Activated CD8-positive, alpha-beta T cell treated with anti-CD3 and anti-CD28 coated beads for 36 hours (primary cell): Measurements from ENCODE around the gene MED26. TPM values are rescaled to one million over a fixed set of nuclear protein-coding genes. Genes with fewer than 3 reads are reported as not detected.

Source experiments
- ATAC-seq: fragments of 200-7000 bp; cut with Tn5 transposase; one replicate; pipeline ENCODE4 v1.10.0; 2021; ENCODE audit warnings: mild to moderate bottlenecking, moderate library complexity
- CTCF ChIA-PET: fragments of 350-600 bp; sonication (Branson Sonifier 250); formaldehyde crosslinking; loops from one replicate; lab custom pipeline; 2021; ENCODE audit warnings: antibody characterized with exemption; lab: Charles Lee
- POLR2A ChIA-PET: fragments of 350-600 bp; sonication (Branson Sonifier 250); formaldehyde crosslinking; loops from one replicate; lab custom pipeline; 2021; ENCODE audit warnings: antibody characterized with exemption; lab: Charles Lee
- DNase-seq: peaks from one replicate; pipeline ENCODE4 v3.0.0-alpha.2; 2020
- H3K27ac Mint-ChIP-seq: one replicate; pipeline ENCODE4 v1.8.0; 2021; ENCODE audit warnings: mild to moderate bottlenecking, mixed read lengths
- H3K27me3 Mint-ChIP-seq: one replicate; pipeline ENCODE4 v1.8.0; 2021; ENCODE audit warnings: mixed read lengths
- H3K36me3 Mint-ChIP-seq: one replicate; pipeline ENCODE4 v1.8.0; 2021; ENCODE audit warnings: low read depth, mixed read lengths
- H3K4me1 Mint-ChIP-seq: one replicate; pipeline ENCODE4 v1.8.0; 2021; ENCODE audit warnings: low read depth, mixed read lengths
- H3K4me3 Mint-ChIP-seq: one replicate; pipeline ENCODE4 v1.8.0; 2021; ENCODE audit warnings: mild to moderate bottlenecking, moderate library complexity, mixed read lengths
- H3K9me3 Mint-ChIP-seq: one replicate; pipeline ENCODE4 v1.8.0; 2021; ENCODE audit warnings: mixed read lengths
- intact Hi-C: fragments of 100-400 bp; cut with micrococcal nuclease; formaldehyde crosslinking; loops from one replicate; pipeline ENCODE4 v1.10.0; 2022
- total RNA-seq, 2 experiments: library from RNA; stranded (reverse); gene quantifications; one replicate each; pipeline ENCODE4 v1.2.3, GENCODE V29; 2021
- TF ChIP-seq, protein P1 (sequence below): fragments of 200-600 bp; IDR thresholded peaks from one replicate; pipeline ENCODE4 v1.8.0; 2022; ENCODE audit warnings: antibody characterized with exemption, mild to moderate bottlenecking

The MED26 gene
- total RNA-seq, 2 experiments from 2014 or later = 14.2 to 19.3 TPM

DNA sequence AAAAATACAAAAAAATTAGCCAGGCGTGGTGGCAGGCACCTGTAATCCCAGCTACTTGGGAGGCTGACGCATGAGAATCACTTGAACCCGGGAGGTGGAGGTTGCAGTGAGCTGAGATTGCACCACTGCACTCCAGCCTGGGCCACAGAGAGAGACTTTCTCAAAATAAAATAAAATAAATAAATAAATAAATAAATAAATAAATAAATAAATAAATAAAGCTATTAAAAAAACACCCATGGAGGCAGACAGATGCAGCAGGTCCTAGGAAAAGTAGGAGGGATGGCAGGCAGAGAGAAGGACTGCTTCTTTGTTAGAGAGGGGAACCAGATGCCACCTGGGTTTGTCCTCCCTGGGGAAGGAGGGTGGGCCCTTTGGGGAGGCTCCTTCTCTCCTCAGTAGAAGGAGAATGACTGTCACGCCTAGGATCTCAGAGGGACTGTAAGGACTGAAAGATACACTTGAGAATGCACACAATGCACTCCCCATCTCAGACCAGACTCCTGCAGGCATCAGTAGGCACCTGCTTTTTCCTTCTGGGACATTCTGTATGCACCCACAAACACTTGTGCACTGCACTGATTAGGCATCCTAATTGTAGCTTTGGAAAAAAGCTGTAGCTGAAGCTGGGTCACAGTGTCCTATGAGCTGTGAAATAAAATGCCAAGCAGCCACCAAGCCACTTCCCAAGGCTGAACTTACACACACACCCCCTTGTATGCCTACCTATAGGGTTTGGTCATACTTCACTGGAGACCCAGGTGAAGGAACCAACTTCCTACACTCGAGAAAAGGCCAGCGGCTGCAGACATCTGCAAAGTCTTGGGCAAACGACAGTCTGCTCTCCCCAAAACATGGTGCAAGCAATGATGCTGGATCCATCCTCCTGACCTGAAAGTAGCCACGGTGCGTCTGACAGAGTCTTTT, 36.9 kb downstream of the MED26 start:
- ChIA-PET CTCF (interaction anchor here (0.6 to 1.1 kb wide), 2 partner anchors 18 to 136 kb away, joined by 3 read pairs; partner anchors contain the start of gene SLC35E1), POLR2A (interaction anchor here (0.6 to 7.5 kb wide), 5 partner anchors 21 to 66 kb away, joined by 3 to 93 read pairs (median 3); partner anchors contain the start of gene MED26)
- no peaks in the 10 kb centered on the region for H3K27me3 Mint-ChIP-seq

DNA sequence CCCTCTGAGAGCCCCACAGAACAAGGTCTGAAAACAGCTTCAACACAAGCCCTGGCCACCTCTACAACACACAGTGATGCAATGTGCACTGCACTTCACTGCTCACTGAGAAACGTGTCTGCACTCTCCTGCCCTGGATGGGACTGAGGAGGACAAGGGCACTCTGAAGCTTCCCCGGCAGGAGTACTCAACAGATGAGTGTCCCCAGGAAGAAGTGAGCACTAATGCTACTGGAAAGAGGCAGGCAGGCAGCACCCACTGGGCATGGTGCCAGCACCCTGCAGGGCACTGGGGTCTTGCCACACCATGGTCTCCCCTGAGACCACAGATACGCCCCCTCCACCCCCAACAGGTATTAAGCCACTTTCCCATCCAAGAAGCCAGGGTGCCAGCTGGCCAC, 38.1 kb downstream of the MED26 start:
- intact Hi-C loops = loop anchor here (2.0 kb wide), 1 partner anchor 37 kb away; no protein-coding TSS in a partner anchor
- Mint-ChIP-seq H3K27ac (peak overlapping the region; percentile 47), H3K4me1 (peaks cover 85% of the 10 kb centered on the region), H3K9me3 (no peaks in the 10 kb centered on the region), H3K27me3 (no peaks in the 10 kb centered on the region), H3K4me3 (no peak overlapping the region), H3K36me3 (peaks cover 10% of the 10 kb centered on the region)
- ATAC-seq = no peak
- TF ChIP-seq, protein P1, sequence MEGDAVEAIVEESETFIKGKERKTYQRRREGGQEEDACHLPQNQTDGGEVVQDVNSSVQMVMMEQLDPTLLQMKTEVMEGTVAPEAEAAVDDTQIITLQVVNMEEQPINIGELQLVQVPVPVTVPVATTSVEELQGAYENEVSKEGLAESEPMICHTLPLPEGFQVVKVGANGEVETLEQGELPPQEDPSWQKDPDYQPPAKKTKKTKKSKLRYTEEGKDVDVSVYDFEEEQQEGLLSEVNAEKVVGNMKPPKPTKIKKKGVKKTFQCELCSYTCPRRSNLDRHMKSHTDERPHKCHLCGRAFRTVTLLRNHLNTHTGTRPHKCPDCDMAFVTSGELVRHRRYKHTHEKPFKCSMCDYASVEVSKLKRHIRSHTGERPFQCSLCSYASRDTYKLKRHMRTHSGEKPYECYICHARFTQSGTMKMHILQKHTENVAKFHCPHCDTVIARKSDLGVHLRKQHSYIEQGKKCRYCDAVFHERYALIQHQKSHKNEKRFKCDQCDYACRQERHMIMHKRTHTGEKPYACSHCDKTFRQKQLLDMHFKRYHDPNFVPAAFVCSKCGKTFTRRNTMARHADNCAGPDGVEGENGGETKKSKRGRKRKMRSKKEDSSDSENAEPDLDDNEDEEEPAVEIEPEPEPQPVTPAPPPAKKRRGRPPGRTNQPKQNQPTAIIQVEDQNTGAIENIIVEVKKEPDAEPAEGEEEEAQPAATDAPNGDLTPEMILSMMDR = no peak
- CTCF ChIA-PET = interaction anchor here (1.2 to 1.5 kb wide), 2 partner anchors 9 to 38 kb away, joined by 3 read pairs; partner anchors contain the start of gene MED26
- no peak for DNase-seq
- POLR2A ChIA-PET = interaction anchor here (1.2 to 7.5 kb wide), 2 partner anchors 37 to 70 kb away, joined by 4 to 93 read pairs; partner anchors contain the start of genes MED26 and SMIM7

More for the DNA sequence above, 36.9 kb downstream of the MED26 start:
- DNase-seq (no peak), ATAC-seq (no peak)
- Mint-ChIP-seq H3K36me3 (no peaks in the 10 kb centered on the region), H3K9me3 (no peaks in the 10 kb centered on the region), H3K4me3 (no peak overlapping the region), H3K27ac (no peak overlapping the region), H3K4me1 (peaks cover 85% of the 10 kb centered on the region)
- TF ChIP-seq, protein P1 = no peak
- intact Hi-C loops = no loop called here

DNA sequence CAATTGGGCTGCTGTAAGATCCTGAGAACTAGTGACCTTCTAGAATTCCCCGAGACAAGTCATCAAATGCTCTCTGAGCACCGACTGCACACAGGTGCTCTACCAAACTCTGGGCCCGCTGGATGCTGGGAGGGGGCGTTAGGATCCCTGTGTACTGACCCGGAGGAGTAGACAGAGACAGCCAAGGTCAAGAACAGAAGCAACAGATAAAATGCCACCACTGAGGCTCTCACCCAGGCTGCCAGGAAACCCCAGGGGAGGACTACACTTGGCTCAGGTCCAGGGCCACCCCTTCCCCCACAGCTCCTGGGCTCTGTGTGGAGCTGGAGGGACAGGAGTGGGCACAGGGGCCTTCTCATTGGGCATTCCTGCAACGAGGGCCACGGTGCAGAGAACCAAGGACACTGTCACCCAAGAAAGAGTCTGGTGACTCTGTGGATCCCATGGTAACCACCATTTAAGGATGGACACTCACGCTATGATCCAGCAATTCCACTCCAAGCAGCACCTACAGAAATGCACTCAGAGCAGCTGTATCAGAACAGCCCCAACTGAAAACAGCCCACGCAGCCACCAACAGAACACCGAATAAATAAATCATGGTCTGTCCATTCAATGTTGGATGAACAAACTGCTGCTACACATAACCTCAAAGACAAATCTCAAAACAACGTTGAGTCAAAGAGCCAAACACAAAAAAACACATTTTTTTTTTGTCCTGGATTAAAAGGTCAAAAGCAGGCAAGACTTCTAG, 39.0 kb downstream of the MED26 start:
- ATAC-seq (no peak), DNase-seq (peak; percentile 51)
- intact Hi-C loops = loop anchor here (2.0 kb wide), 1 partner anchor 38 kb away; no protein-coding TSS in a partner anchor
- Mint-ChIP-seq H3K27me3 (no peaks in the 10 kb centered on the region), H3K9me3 (no peaks in the 10 kb centered on the region), H3K36me3 (peaks cover 15% of the 10 kb centered on the region), H3K27ac (peak overlapping the region; percentile 74), H3K4me3 (peak overlapping the region; percentile 87), H3K4me1 (peaks cover 83% of the 10 kb centered on the region)
- TF ChIP-seq, protein P1 = no peak
- POLR2A ChIA-PET = interaction anchor here (1.2 to 7.5 kb wide), 5 partner anchors 16 to 71 kb away, joined by 4 to 93 read pairs (median 9); partner anchors contain the start of genes MED26, SLC35E1 and SMIM7
- CTCF ChIA-PET = interaction anchor here (1.5 to 2.7 kb wide), 2 partner anchors 10 to 22 kb away, joined by 3 to 11 read pairs; no protein-coding TSS in a partner anchor

DNA sequence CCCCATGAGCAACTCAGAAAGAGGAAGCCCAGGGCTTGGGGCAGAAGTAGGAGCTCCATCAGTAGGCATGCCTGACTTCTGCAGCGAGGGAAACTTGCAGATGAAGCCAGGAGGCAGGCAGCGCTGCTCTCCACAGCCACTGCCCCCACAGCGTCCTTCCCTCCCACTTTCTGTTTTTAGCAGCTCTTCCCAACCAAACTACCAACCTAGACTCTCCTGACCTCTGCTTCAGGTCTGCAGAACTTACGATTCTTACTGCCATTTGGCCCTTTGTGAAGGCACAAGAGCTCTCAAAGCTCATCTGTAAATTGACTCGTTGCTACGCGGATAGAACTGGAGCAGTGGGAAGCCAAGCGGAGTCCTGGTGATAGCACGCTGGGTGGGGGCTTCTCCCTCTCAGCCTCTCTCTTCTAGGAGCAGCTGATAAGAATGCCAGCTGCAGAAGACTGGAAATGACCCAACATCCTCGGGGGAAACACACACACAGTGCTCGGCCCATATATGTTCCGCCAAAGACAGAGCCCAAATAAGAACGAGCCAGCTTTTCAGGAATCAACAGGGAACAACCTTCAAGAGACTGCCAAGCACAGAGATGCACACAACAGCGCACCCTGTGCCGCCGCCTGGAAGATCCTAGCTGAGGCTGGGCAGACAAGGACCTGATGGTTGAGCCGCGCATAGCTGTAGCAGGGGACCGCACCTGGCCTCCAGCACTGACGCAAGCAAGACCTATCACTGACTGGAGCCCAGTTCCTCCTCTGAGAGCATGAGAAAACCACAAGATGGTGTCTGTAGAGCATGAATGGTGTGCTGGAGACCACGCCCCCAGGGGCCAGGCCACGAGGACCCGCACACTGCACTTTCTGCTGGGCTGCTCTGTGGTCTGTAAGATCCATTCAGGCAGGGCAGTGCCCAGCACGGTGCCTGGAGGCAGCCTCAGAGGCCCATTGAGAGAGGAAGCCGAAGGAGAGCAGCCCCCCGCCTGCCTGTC, 39.9 kb downstream of the MED26 start:
- Mint-ChIP-seq H3K27me3 (no peaks in the 10 kb centered on the region), H3K4me1 (peaks cover 83% of the 10 kb centered on the region), H3K4me3 (peak overlapping the region; percentile 87), H3K36me3 (peaks cover 15% of the 10 kb centered on the region), H3K27ac (peak overlapping the region; percentile 74), H3K9me3 (no peaks in the 10 kb centered on the region)
- DNase-seq (peak; percentile 89), ATAC-seq (peak; percentile 70)
- ChIA-PET POLR2A (interaction anchor here (0.6 to 7.5 kb wide), 11 partner anchors 15 to 188 kb away, joined by 3 to 93 read pairs (median 6); partner anchors contain the start of genes C19orf44, CALR3, MED26 and SLC35E1), CTCF (interaction anchor here (0.8 to 2.7 kb wide), 4 partner anchors 14 to 71 kb away, joined by 3 to 11 read pairs (median 4); no protein-coding TSS in a partner anchor)
- intact Hi-C loops = loop anchor here (2.0 kb wide), 1 partner anchor 39 kb away; no protein-coding TSS in a partner anchor
- TF ChIP-seq, protein P1 = no peak
